ENCODE results near the gene CCDC181.

DNA sequence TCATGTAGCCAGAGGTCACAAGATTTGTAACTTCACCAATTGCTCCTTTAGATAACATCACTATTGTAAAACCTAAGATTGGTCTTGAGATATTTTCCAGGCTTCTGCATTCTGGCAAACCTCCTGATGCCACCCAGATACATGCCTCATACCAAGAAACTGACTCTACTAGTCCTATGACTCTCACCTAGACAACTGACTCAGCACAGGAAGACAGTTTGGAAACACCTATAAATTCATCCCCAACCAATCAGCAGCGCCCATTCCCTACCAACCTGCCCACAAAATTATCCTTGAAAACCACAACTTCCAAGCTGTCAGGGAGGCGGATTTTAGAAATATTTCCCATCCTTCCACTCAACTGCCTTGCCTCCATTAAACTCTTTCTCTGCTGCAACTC lies 62.3 kb downstream of the CCDC181 start:
- TF ChIP-seq TEAD4 (IDR thresholded peaks at IDR 0.05) (no peak), TAF1 (IDR thresholded peaks at IDR 0.05; ENCODE audit: low read depth) (no peak), TCF12 (IDR thresholded peaks at IDR 0.05; ENCODE audit: low read depth) (no peak), NFIC (IDR thresholded peaks at IDR 0.05) (no peak)
- TF ChIP-seq, protein P1, sequence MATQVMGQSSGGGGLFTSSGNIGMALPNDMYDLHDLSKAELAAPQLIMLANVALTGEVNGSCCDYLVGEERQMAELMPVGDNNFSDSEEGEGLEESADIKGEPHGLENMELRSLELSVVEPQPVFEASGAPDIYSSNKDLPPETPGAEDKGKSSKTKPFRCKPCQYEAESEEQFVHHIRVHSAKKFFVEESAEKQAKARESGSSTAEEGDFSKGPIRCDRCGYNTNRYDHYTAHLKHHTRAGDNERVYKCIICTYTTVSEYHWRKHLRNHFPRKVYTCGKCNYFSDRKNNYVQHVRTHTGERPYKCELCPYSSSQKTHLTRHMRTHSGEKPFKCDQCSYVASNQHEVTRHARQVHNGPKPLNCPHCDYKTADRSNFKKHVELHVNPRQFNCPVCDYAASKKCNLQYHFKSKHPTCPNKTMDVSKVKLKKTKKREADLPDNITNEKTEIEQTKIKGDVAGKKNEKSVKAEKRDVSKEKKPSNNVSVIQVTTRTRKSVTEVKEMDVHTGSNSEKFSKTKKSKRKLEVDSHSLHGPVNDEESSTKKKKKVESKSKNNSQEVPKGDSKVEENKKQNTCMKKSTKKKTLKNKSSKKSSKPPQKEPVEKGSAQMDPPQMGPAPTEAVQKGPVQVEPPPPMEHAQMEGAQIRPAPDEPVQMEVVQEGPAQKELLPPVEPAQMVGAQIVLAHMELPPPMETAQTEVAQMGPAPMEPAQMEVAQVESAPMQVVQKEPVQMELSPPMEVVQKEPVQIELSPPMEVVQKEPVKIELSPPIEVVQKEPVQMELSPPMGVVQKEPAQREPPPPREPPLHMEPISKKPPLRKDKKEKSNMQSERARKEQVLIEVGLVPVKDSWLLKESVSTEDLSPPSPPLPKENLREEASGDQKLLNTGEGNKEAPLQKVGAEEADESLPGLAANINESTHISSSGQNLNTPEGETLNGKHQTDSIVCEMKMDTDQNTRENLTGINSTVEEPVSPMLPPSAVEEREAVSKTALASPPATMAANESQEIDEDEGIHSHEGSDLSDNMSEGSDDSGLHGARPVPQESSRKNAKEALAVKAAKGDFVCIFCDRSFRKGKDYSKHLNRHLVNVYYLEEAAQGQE (IDR thresholded peaks at IDR 0.05; ENCODE audit: low read depth) = no peak
- TF ChIP-seq, protein P2, sequence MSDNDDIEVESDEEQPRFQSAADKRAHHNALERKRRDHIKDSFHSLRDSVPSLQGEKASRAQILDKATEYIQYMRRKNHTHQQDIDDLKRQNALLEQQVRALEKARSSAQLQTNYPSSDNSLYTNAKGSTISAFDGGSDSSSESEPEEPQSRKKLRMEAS (IDR thresholded peaks at IDR 0.05) = no peak

All from Ishikawa (cell line).